Caki2 (cell line): ENCODE results near the gene AXIN2. TPM values are rescaled to one million over a fixed set of nuclear protein-coding genes. Genes with fewer than 3 reads are reported as not detected.

Experiments
- DNase-seq: peaks from one replicate; pipeline ENCODE4 v3.0.0-alpha.2; 2015; ENCODE audit warnings: low read depth
- in situ Hi-C: cut with HindIII; loops from 2 replicates; pipeline ENCODE4 v1.10.0; 2016; ENCODE audit warnings: low sequenced_read_pairs, low pct_unique_long_range_greater_than_20kb, mixed read lengths
- total RNA-seq: library from RNA; depleted of rRNA; stranded (reverse); fragments of >200 nt; shearing (Covaris generic); gene quantifications from 2 replicates; pipeline ENCODE4 v1.2.3, GENCODE V29; 2014; ENCODE audit warnings: low replicate concordance

The AXIN2 gene
- total RNA-seq, 1 experiment from 2014 or later = not detected

GRCh38 chr17:65558311-65558682 is 3.2 kb downstream of the AXIN2 start:
- DNase-seq = no peak
- in situ Hi-C loops = no loop called here

- DNase-seq = peak; percentile 78
- in situ Hi-C loops = no loop called here
Observed at GRCh38 chr17:65557349-65558310, 3.8 kb downstream of the AXIN2 start.

GRCh38 chr17:65556910-65557348 is 4.5 kb downstream of the AXIN2 start:
- no peak for DNase-seq
- in situ Hi-C loops = no loop called here

GRCh38 chr17:65556014-65556909 is 5.2 kb downstream of the AXIN2 start:
- in situ Hi-C loops = no loop called here
- peak; percentile 18 for DNase-seq

DNA sequence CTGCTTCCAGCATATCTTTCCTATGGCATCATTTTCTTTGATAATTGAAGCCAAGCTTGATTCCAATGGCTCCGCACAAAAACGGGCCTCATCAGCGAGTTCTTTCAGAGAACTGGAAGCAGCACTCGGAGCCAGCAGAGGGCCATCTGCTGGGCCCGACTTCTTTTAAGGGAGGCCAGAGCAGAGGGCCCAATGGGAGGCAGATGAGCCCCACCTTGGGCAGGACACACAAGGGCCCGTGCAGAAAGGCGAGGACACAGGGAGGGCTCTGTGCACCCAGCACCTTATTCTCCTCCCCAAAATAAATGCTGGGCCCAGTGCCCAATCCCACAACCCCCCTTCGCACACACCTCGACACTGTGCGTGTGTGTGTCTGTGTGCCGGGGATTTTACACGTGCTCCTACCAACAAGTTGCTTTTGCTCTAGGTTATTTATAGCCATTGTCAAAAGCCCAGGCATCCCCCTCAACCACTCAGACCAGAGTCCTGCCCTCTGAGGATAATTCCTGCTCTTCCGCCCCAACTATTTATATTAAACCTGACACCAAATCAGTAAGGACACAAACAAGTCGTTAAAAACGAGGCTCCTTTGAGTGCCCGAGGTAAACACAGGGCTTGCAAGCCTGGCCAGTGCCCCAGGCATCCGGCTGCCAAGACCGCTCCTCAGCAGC is 6.8 kb downstream of the AXIN2 start:
- DNase-seq = no peak
- in situ Hi-C loops = no loop called here

DNA sequence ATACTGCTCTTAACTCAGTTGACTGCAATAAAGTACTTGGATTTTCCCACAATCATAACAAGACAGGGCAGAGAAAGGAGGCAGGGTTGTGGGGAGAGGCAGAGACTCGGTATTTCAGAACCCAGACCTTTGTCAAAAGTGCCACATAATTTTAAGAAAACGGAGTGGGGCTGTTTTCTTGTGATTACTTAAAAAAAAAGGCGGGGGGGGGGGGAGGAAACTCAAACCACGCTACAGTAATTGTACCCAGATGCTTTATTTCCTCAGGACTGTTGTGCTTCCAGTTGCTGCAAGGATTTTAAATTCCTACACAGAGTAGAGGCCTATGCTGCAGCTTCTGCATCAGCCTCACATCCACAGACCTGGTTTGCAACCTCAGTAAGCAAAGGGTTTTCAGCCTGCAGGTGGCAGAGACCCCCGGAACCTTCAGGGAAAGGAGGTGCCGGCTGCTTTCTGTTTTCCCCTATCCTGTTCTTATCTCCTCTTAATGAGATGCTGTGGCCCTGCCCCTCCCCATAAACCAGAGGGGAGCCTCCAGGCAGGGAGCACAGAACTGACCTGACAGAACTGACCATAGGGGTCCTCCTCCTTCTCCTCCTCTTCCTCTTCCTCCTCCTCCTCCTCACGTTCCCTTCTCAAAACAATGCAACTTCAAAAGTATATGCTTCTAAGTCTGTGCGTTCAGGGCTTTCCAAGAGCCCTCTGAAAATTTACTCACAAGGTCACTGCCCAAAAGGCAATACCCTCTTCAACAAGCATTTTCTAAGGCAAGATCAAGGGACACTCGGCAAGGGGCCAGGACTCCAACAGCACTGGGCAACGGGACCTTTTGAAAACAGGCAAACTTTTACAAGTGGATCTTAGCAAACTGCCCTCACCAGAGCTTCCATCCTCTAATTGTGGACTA is 7.5 kb downstream of the AXIN2 start:
- no peak for DNase-seq
- in situ Hi-C loops = no loop called here

DNA sequence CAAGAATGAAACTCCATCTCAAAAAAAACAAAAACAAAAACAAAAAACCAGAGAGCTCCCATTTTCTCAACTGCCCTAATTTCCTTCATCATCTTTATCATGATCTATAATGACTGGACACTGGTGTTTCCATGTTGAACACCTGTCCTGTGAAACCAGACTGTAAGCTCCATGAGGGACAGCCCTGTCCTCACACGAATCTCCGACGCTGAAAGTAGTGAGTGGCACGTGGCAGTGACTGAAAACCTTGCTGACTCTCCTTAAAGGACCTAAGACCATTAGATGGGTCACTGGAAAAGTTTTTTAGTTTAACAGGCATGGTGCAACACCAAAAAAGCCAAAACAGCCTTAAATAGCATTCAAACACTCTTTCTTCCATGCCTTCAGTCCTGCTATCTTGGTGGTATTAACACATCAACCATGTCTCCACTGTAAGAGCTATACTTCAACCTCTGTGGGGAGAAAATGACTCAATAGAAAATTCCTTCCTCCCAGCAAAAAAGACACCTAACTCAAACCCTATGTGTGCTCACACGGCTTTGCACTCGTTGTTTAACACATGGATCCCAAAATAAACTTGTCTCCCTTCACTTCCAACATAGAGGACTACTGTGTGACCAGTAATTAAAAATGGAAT is 8.3 kb downstream of the AXIN2 start:
- in situ Hi-C loops = no loop called here
- DNase-seq = no peak

- in situ Hi-C loops = no loop called here
- no peak for DNase-seq
Observed at GRCh38 chr17:65552214-65552613, 9.2 kb downstream of the AXIN2 start.

- DNase-seq = no peak
- in situ Hi-C loops = no loop called here
Observed at GRCh38 chr17:65551267-65552040, 10.0 kb downstream of the AXIN2 start.

DNA sequence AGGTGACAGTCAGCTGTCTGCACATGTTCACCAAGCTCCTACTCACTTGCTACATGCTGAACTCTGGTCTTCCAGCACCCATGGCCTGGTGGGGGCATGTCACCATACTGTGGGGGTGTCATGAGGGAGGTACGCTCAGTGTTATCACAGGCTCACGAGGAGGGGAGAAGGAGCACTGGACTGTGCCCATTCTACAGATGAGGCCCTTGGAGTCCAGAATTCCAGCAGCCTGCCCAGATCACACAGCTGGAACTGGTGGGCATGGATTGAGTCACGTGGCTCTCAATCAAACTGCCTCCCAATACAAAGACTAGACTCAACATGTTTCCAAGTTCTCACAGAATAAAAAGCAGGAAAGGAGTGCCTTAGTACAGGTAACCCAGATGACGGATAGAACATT is 10.7 kb downstream of the AXIN2 start:
- in situ Hi-C loops = no loop called here
- no peak for DNase-seq

GRCh38 chr17:65550075-65550662 is 11.3 kb downstream of the AXIN2 start:
- in situ Hi-C loops = no loop called here
- DNase-seq = no peak

GRCh38 chr17:65548269-65548969 is 13.0 kb downstream of the AXIN2 start:
- in situ Hi-C loops = no loop called here
- DNase-seq = no peak

- DNase-seq = no peak
- in situ Hi-C loops = no loop called here
Observed at GRCh38 chr17:65547253-65547670, 14.2 kb downstream of the AXIN2 start.

DNA sequence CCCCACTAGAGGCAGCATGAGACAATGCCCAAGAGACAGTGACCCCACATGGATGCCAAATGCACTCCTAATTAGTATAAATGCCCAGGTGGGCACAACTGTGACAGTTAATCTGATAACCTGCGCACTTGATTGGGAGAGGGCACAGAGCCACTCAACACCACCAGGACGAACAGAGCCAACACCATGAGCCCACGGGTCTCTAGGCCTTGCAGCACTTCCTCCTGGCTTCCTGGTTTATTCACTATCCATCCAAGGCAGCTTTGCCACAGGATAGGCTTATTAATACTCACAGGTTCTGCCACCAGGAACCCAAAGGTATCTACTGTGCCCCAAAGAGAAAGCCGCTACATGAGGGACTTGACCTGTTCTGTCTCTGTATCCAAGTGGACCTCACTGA is 14.9 kb downstream of the AXIN2 start:
- in situ Hi-C loops = no loop called here
- no peak for DNase-seq

DNA sequence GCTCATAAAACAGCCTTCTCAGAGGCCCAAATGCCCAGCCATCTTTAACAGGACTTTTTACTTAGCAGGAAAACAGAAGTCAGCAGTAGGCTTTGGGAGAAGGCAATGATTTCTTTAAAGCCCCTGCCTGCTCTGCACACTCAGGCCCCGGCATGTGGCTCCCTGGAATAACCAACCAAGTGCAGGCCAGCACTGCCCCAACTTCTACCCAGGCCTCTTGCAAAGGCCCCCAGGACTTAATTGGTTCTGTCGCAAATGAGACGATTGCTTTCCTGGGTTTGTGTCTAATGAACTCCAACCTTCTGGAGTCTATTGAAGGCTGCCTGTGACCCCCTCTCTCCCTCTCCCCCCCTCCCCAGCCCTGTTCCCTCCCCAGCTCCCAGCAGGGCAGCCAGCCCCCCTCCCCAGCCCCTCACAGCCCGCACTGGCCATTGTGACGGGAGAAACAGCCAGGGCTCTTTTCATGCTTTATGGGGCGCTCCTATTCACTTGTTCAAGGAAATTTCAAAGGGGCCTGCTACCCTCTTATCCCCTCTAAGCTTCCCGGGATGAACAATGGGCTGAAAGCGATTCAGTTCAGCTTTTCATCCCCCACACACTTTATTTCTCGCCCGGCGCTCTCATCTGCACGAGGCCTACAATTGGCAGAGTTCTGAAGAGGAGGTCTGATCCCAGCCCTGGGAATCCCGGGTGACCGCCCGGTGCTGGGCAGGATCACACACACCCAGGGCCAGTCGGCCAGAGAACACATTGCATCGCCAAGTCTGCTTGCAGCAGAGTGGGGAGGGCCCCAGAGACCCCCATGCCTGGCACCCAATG is 15.5 kb downstream of the AXIN2 start:
- in situ Hi-C loops = no loop called here
- no peak for DNase-seq
